SIG-M5 treated with dmso at 0.1 percent for 504 hours (cell line): ENCODE measurements around the gene CACNA1S.
A peak's percentile ranks its signal among the peaks of the same experiment; 100 is the strongest.

Source experiments
- DNase-seq: peaks from one replicate; lab custom pipeline; 2025; ENCODE audit not compliant: unreplicated experiment; lab: John Stamatoyannopoulos, UW

Gene CACNA1S

GRCh38 chr1:201065686-201066085 is 46.5 kb downstream of the CACNA1S start:
- no peak for DNase-seq

DNA sequence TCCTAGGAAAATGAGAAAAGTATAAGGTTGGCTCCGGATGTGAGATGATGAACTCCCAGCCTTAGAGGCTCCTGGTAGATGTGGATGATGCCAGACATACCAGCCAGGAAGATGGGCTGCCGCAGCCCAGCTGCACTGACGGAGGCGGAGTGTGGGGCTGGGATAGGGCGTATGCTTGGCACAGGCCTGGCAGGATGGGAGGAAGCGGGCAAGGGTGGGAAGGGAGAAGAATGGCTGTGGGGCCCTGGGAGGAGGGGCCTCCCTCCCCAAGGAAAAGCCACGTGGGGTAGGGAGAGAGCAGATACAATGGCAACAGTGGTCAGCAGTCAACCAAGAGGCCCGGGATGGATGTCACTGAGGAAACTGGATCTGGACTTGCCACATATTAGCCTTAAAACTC is 47.4 kb downstream of the CACNA1S start:
- no peak for DNase-seq

GRCh38 chr1:201063145-201063544 is 49.1 kb downstream of the CACNA1S start:
- no peak for DNase-seq

- no peak for DNase-seq
Measured at GRCh38 chr1:201062511-201063091, 49.6 kb downstream of the CACNA1S start.

GRCh38 chr1:201061886-201062285 is 50.3 kb downstream of the CACNA1S start:
- DNase-seq = no peak

GRCh38 chr1:201061049-201061448 is 51.2 kb downstream of the CACNA1S start:
- DNase-seq = no peak

GRCh38 chr1:201060586-201060985 is 51.6 kb downstream of the CACNA1S start:
- no peak for DNase-seq

GRCh38 chr1:201059871-201060555 is 52.2 kb downstream of the CACNA1S start:
- DNase-seq = no peak

- DNase-seq = no peak
Measured at GRCh38 chr1:201059401-201059800, 52.8 kb downstream of the CACNA1S start.

GRCh38 chr1:201054091-201054543 is 58.1 kb downstream of the CACNA1S start:
- DNase-seq = no peak

GRCh38 chr1:201053155-201053860 is 58.9 kb downstream of the CACNA1S start:
- DNase-seq = no peak

GRCh38 chr1:201051399-201051798 is 60.8 kb downstream of the CACNA1S start:
- no peak for DNase-seq

GRCh38 chr1:201050515-201051277 is 61.5 kb downstream of the CACNA1S start:
- no peak for DNase-seq

GRCh38 chr1:201049248-201049831 is 62.9 kb downstream of the CACNA1S start:
- DNase-seq = peak; percentile 17

GRCh38 chr1:201048521-201048920 is 63.7 kb downstream of the CACNA1S start:
- no peak for DNase-seq

DNA sequence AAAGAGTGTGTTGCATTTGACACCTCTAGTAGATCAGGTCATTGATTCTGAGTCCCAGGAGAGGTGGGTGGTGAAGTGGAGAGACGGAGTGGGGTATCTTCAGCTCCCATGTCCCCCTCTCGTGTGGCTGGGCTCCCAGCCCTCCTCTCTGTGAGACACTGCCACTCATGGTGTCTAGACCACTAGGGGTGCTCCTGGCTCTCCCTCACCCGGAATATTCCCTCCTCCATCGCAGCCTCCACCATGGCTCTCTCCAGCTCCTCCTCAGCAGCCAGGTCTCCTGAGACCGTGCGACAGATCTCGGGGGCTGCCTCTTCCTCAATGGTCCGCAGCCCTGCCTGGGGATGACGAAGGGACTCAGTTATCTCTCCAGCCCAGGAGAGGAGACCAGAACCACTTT is 68.1 kb downstream of the CACNA1S start:
- no peak for DNase-seq

- DNase-seq = peak; percentile 94
Measured at GRCh38 chr1:201042779-201043461, 69.3 kb downstream of the CACNA1S start.

DNA sequence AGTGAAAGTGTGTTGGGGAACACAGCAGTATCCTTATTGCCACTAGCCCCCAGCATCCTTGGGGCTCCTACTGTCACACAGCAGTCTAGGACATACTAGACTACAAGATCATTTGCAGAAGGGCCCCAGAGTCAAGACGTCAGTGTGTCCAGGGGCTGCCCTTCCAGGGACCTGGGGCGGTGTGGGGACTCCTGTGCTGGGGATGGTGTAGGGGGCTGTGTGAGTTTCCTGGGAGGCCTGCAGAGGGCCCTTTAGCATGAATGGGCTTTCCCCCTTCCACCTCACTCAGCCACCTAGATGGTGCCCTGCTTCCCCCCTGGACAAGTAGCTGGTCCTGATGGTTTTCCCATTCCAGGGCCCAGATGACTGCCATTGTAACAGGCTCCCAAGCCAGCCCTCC is 71.2 kb downstream of the CACNA1S start:
- no peak for DNase-seq

DNA sequence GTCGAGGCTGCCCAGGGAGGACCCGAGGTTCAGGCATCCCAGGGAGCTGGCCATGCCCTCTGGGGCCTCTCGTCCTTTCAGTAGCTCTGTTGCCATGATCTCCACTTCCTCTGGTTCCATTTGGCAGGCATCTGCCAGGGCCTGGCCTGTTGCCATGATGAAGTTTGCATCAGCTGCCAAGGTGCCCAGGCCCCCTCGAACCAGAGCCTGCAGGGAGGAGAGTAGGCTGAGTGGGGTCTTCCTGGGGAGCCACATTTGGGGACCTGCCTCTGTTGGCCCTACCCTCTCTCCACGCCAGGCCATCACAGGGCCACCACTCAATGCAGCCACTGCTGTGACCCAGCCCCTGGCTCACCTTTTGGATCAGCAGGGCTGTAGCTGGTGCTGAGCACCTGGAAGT is 72.3 kb downstream of the CACNA1S start:
- no peak for DNase-seq

DNA sequence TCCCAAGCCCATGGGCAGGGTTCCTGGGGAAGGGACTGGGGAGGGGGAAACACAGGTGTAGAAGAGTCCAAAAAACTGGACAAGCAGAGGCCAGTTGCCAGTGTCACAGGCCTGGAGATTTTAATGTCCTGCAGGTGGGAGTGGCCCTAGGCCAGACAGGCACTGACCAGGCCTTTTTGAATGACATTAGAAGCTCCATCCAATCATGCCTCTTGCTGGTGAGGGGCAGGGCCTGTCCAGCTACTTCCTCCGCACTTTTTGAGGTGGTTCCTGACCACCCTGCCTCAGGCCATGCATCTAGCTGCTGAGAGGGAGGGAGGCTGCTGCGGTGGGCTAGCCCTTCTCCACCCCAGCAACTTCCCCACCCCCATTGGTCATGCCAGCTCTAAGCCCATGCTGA is 72.8 kb downstream of the CACNA1S start:
- DNase-seq = no peak
